AG04450 (cell line): ENCODE measurements around the gene ARSI. TPM values are rescaled to one million over a fixed set of nuclear protein-coding genes. Genes with fewer than 3 reads are reported as not detected.

Source experiments
- CTCF ChIA-PET: fragments of 300-600, 350-600 bp; formaldehyde crosslinking; extraction: SDS; loops from one replicate; lab custom pipeline; 2022; ENCODE audit warnings: antibody characterized with exemption, inconsistent platforms; lab: Charles Lee
- POLR2A ChIA-PET: fragments of 350-600 bp; formaldehyde crosslinking; extraction: SDS; loops from one replicate; lab custom pipeline; 2021; ENCODE audit warnings: antibody characterized with exemption, inconsistent platforms; lab: Yijun Ruan, JAX
- DNase-seq: peaks from one replicate; pipeline ENCODE4 v3.0.0-alpha.2; 2011; ENCODE audit warnings: low read depth, low spot score
- H3K27ac ChIP-seq: one replicate; pipeline ENCODE4 v1.5.1; 2012; ENCODE audit warnings: low read depth, low read length, control low read depth
- H3K27me3 ChIP-seq: one replicate; pipeline ENCODE4 v1.6.0; 2012; ENCODE audit warnings: low read length; ENCODE audit not compliant: control insufficient read depth, insufficient read depth
- H3K4me3 ChIP-seq: 2 replicates; pipeline ENCODE4 v1.5.1; 2011; ENCODE audit warnings: mild to moderate bottlenecking, low read depth, low read length, control low read depth
- H3K9me3 ChIP-seq: 2 replicates; pipeline ENCODE4 v1.5.1; 2012; ENCODE audit warnings: low read length; ENCODE audit not compliant: control insufficient read depth, insufficient read depth
- CTCF ChIP-seq: IDR thresholded peaks from 2 replicates; pipeline ENCODE4 v1.5.1; 2011; ENCODE audit warnings: low read depth, low read length, control low read depth, inconsistent platforms
- polyA plus RNA-seq: library from polyadenylated mRNA; depleted of rRNA; stranded (reverse); fragments of >200 nt; gene quantifications from 2 replicates; pipeline ENCODE4 v1.2.3, GENCODE V29; 2011

The ARSI gene
- polyA plus RNA-seq, 1 experiment = 11.3 TPM

- ChIA-PET CTCF (no interaction called here), POLR2A (no interaction called here)
- no peak overlapping the region for H3K27ac ChIP-seq
These were observed 12.5 kb upstream of the ARSI start for GRCh38 chr5:150315245-150315644.

GRCh38 chr5:150313921-150314716 is 11.4 kb upstream of the ARSI start:
- H3K9me3 ChIP-seq = no peaks in the 10 kb centered on the region
- H3K27ac ChIP-seq = no peak overlapping the region
- DNase-seq = no peak
- ChIA-PET POLR2A (no interaction called here), CTCF (interaction anchor here (0.8 kb wide), 1 partner anchor 136 kb away, joined by 6 read pairs; no protein-coding TSS in a partner anchor)
- no peak overlapping the region for H3K4me3 ChIP-seq
- H3K27me3 ChIP-seq = no peaks in the 10 kb centered on the region
- TF ChIP-seq CTCF = no peak

More at GRCh38 chr5:150315245-150315644, 12.5 kb upstream of the ARSI start:
- Histone ChIP-seq H3K9me3 (no peaks in the 10 kb centered on the region), H3K4me3 (no peak overlapping the region), H3K27me3 (no peaks in the 10 kb centered on the region)
- TF ChIP-seq CTCF = no peak
- DNase-seq = no peak

GRCh38 chr5:150313501-150313900 is 10.8 kb upstream of the ARSI start:
- Histone ChIP-seq H3K27me3 (no peaks in the 10 kb centered on the region), H3K9me3 (no peaks in the 10 kb centered on the region), H3K4me3 (no peak overlapping the region), H3K27ac (no peak overlapping the region)
- ChIA-PET POLR2A (no interaction called here), CTCF (no interaction called here)
- DNase-seq = no peak
- no peak for TF ChIP-seq CTCF

- POLR2A ChIA-PET = interaction anchor here (0.6 to 1.1 kb wide), 2 partner anchors 9 to 65 kb away, joined by 3 to 4 read pairs; no protein-coding TSS in a partner anchor
These were observed 9.8 kb upstream of the ARSI start for GRCh38 chr5:150312518-150312917.

More at GRCh38 chr5:150312518-150312917, 9.8 kb upstream of the ARSI start:
- no peak for DNase-seq
- no peak for TF ChIP-seq CTCF
- Histone ChIP-seq H3K27ac (no peak overlapping the region), H3K4me3 (no peak overlapping the region), H3K27me3 (no peaks in the 10 kb centered on the region), H3K9me3 (no peaks in the 10 kb centered on the region)
- CTCF ChIA-PET = interaction anchor here (1.4 kb wide), 1 partner anchor 10 kb away, joined by 4 read pairs; the partner anchor contains the start of gene ARSI
